GM20000 (cell line): ENCODE results near the gene LRP8.

ENCODE experiments used
- DNase-seq: peaks from one replicate; pipeline ENCODE4 v3.0.0; 2012; ENCODE audit warnings: low spot score
- TF ChIP-seq, protein P1 (sequence below): IDR thresholded peaks from 2 replicates; pipeline ENCODE4 v1.5.1; 2012; ENCODE audit warnings: mild to moderate bottlenecking, control low read depth; ENCODE audit errors: extremely low read depth, missing control alignments

LRP8 gene

GRCh38 chr1:53203466-53203865 lies 124.4 kb downstream of the LRP8 start:
- no peak for DNase-seq
- TF ChIP-seq, protein P1, sequence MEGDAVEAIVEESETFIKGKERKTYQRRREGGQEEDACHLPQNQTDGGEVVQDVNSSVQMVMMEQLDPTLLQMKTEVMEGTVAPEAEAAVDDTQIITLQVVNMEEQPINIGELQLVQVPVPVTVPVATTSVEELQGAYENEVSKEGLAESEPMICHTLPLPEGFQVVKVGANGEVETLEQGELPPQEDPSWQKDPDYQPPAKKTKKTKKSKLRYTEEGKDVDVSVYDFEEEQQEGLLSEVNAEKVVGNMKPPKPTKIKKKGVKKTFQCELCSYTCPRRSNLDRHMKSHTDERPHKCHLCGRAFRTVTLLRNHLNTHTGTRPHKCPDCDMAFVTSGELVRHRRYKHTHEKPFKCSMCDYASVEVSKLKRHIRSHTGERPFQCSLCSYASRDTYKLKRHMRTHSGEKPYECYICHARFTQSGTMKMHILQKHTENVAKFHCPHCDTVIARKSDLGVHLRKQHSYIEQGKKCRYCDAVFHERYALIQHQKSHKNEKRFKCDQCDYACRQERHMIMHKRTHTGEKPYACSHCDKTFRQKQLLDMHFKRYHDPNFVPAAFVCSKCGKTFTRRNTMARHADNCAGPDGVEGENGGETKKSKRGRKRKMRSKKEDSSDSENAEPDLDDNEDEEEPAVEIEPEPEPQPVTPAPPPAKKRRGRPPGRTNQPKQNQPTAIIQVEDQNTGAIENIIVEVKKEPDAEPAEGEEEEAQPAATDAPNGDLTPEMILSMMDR: no peak

DNA sequence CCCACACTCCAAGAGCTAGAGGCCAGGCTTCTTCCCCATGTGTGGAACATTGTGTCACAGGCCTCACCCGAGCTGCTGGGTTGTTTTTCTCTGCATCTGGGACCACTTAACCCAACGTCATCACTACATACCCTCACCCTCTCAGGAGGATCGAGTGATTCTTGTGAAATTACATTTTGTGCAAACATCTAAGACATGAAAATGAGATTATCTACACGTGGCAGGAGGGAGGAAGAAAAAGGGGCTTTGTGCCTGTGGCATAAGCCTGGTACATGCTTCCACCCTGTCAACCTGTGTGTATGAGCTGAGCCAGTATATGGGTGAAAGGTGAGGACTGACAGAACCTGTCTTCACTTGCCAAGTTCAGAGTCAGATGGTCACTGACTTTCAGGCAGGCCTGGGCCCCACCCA lies 129.6 kb downstream of the LRP8 start:
- TF ChIP-seq, protein P1: no peak
- no peak for DNase-seq

DNA sequence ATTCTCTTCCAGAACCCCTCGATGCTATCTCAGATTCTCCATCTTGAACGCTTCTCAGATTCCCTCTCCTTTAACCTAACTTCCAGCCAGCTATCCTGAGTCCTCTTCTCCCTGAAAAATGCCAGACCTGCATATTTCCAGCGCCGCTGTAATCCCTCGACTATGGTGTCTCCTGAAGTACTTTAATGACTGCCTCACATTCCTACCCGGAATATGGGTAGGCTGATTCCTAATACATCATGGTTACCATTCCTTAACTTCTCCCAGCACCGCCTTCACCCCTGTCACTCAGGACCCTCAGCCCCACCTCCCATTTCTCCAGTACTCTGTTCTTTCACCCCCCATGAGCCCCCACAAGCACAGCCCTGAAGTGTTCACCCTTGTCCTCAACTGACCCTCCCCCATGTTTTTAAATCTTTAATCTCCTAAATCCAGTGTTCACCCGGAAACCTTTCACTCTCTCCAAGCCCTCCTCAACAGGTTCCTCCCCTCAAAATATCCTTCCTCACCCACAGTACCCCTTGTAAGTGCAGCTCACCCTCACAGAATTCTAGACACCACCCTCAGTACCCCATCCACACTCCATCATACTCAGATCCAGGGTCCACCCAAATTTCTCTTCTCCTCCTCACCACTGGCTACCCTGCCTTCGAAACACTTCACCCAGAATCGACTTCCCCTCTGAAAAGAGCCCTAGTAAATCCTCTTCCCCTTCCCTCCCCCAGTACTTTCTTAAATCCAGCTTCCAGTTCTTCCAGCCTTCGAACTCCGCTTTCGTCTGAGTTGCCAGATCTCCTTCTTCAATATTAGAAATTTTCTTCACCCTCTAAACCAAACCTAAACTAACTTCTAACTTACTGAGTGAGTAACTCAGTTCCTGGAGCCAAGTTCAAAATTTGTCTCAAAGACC lies 130.3 kb downstream of the LRP8 start:
- TF ChIP-seq, protein P1: no peak
- peak; percentile 22 for DNase-seq

- peak; percentile 99 for DNase-seq
- TF ChIP-seq, protein P1: no peak
Observed at GRCh38 chr1:53196485-53197290, 131.2 kb downstream of the LRP8 start, which contains the start of gene CPT2. TSS of gene CPT2 (plus strand) at chr1:53196824. CDS start at chr1:53196944, 120 bp downstream.

GRCh38 chr1:53196017-53196484 lies 131.8 kb downstream of the LRP8 start:
- peak; percentile 32 for DNase-seq
- TF ChIP-seq, protein P1: no peak

- no peak for DNase-seq
- TF ChIP-seq, protein P1: no peak
Observed at GRCh38 chr1:53195246-53196016, 132.4 kb downstream of the LRP8 start.
